ENCODE results near the gene SCN2B. TPM values are rescaled to one million over a fixed set of nuclear protein-coding genes. Genes with fewer than 3 reads are reported as not detected.

The SCN2B gene
- total RNA-seq, 2 donors from 2014 or later: 0.07 TPM; not detected in 1

DNA sequence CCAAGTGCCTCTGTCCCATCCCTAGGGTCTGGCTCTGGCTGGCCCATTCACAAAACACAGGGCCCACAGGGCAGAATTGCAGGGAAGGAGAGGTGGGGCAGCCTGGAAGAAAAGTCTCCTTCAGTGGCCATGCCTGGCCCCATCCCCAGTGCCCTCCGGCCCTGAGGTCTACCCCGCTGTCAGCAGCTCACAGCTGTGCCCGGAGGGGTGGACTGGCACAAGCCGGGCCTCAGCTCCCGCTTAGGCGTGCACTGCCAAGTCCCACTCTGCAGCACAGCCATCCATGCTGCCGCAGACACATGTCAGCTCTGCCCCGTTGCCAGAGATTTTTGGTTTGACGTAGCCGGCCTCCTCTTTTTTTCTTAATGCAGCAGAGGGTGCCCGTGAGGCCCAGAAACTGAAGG is 3.9 kb upstream of the SCN2B start:
- Histone ChIP-seq H3K27me3 (replicated peaks; ENCODE audit: insufficient read depth) (no peaks in the 10 kb centered on the region), H3K9me3 (no peaks in the 10 kb centered on the region), H3K27ac (no peak overlapping the region), H3K4me3 (no peak overlapping the region), H3K4me1 (ENCODE audit: control insufficient read depth in 1 of 2, low read depth in 2 of 2) (no peaks in the 10 kb centered on the region), H3K36me3 (no peaks in the 10 kb centered on the region)
- TF ChIP-seq, protein P1, sequence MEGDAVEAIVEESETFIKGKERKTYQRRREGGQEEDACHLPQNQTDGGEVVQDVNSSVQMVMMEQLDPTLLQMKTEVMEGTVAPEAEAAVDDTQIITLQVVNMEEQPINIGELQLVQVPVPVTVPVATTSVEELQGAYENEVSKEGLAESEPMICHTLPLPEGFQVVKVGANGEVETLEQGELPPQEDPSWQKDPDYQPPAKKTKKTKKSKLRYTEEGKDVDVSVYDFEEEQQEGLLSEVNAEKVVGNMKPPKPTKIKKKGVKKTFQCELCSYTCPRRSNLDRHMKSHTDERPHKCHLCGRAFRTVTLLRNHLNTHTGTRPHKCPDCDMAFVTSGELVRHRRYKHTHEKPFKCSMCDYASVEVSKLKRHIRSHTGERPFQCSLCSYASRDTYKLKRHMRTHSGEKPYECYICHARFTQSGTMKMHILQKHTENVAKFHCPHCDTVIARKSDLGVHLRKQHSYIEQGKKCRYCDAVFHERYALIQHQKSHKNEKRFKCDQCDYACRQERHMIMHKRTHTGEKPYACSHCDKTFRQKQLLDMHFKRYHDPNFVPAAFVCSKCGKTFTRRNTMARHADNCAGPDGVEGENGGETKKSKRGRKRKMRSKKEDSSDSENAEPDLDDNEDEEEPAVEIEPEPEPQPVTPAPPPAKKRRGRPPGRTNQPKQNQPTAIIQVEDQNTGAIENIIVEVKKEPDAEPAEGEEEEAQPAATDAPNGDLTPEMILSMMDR (IDR thresholded peaks at IDR 0.05): no peak
- no peak for ATAC-seq (ENCODE audit: insufficient number of reproducible peaks, low FRiP score, low read depth)
- no peak for DNase-seq (ENCODE audit: low spot score)

GRCh38 chr11:118176778-118177134 is 317 bp upstream of the SCN2B start:
- Histone ChIP-seq H3K27ac (no peak overlapping the region), H3K4me1 (ENCODE audit: control insufficient read depth in 1 of 2, low read depth in 2 of 2) (peaks cover 0 to 2% of the 10 kb centered on the region in 2 donors), H3K9me3 (no peaks in the 10 kb centered on the region), H3K4me3 (no peak overlapping the region), H3K27me3 (replicated peaks; ENCODE audit: insufficient read depth) (no peaks in the 10 kb centered on the region), H3K36me3 (no peaks in the 10 kb centered on the region)
- TF ChIP-seq, protein P1 (IDR thresholded peaks at IDR 0.05): no peak
- DNase-seq (ENCODE audit: low spot score) (no peak), ATAC-seq (ENCODE audit: insufficient number of reproducible peaks, low FRiP score, low read depth) (no peak)

- H3K27ac ChIP-seq: no peak overlapping the region
- H3K4me3 ChIP-seq: no peak overlapping the region
- ATAC-seq (ENCODE audit: insufficient number of reproducible peaks, low FRiP score, low read depth) (no peak), DNase-seq (ENCODE audit: low spot score) (no peak)
- H3K4me1 ChIP-seq (ENCODE audit: control insufficient read depth in 1 of 2, low read depth in 2 of 2): peaks cover 0 to 7% of the 10 kb centered on the region in 2 donors
- H3K27me3 ChIP-seq (replicated peaks; ENCODE audit: insufficient read depth): no peaks in the 10 kb centered on the region
- TF ChIP-seq, protein P1 (IDR thresholded peaks at IDR 0.05): no peak
- no peaks in the 10 kb centered on the region for H3K9me3 ChIP-seq
- H3K36me3 ChIP-seq: no peaks in the 10 kb centered on the region
Observed at GRCh38 chr11:118175031-118175992, 1.1 kb downstream of the SCN2B start.

DNA sequence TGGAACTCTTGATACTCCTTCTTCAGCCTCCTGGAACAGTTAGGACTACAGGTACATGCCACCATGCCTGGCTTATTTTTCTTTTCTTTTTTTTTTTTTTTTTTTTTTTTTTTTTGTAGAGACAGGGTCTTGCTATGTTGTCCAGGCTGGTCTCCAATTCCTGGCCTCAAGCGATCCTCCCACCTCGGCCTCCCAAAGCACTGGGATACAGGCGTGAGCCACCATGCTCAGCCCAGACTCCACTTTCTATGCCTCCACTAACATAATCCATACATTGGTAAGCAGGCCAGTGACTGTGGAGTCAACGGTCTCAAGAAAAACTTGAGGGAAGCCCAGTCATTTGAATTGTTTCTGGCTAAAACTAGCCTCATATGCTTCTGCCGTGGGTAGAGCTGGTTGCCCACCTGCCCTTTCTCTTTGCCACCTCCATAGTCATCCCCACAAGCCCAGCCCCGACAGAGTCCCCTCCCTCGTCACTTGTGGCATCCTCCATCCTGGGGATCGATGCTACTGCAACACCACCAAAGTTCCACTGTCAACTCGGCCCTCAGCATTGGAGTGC is 2.4 kb downstream of the SCN2B start:
- no peak overlapping the region for H3K4me3 ChIP-seq
- TF ChIP-seq, protein P1 (IDR thresholded peaks at IDR 0.05): no peak
- H3K27ac ChIP-seq: no peak overlapping the region
- DNase-seq (ENCODE audit: low spot score): no peak
- peaks cover 0 to 7% of the 10 kb centered on the region in 2 donors for H3K4me1 ChIP-seq (ENCODE audit: control insufficient read depth in 1 of 2, low read depth in 2 of 2)
- no peaks in the 10 kb centered on the region for H3K36me3 ChIP-seq
- H3K9me3 ChIP-seq: no peaks in the 10 kb centered on the region
- no peaks in the 10 kb centered on the region for H3K27me3 ChIP-seq (replicated peaks; ENCODE audit: insufficient read depth)
- ATAC-seq (ENCODE audit: insufficient number of reproducible peaks, low FRiP score, low read depth): no peak

DNA sequence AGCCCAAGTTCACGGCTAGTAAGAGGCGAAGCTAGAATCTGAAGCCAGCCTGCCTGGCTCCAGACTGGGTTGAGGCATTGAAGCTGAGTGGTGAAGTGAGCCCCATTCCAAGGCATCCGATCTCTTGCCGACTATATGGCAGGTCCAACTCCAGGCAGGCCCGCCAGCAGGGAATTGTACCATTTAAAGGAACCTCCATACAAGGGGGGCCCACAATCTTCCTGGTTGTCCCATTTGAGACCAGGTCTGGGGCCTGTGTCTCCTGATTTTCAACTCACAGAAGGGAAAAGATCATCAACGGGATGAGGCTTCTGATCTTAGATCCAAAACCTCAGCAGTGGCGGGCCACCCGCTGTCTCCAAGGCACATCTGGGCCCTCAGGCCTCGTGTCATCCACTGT is 4.1 kb downstream of the SCN2B start:
- H3K4me1 ChIP-seq (ENCODE audit: control insufficient read depth in 1 of 2, low read depth in 2 of 2): peaks cover 0 to 7% of the 10 kb centered on the region in 2 donors
- DNase-seq (ENCODE audit: low spot score) (no peak), ATAC-seq (ENCODE audit: insufficient number of reproducible peaks, low FRiP score, low read depth) (no peak)
- TF ChIP-seq, protein P1 (IDR thresholded peaks at IDR 0.05): no peak
- H3K4me3 ChIP-seq: no peak overlapping the region
- H3K9me3 ChIP-seq: no peaks in the 10 kb centered on the region
- no peaks in the 10 kb centered on the region for H3K27me3 ChIP-seq (replicated peaks; ENCODE audit: insufficient read depth)
- no peaks in the 10 kb centered on the region for H3K36me3 ChIP-seq
- no peak overlapping the region for H3K27ac ChIP-seq
